Measurements from ENCODE around the gene RALGAPA2. TPM values are rescaled to one million over a fixed set of nuclear protein-coding genes. Genes with fewer than 3 reads are reported as not detected.

RALGAPA2 gene
- total RNA-seq, 4 donors from 2014 or later = 18.4 to 27.4 (median 25.2) TPM

DNA sequence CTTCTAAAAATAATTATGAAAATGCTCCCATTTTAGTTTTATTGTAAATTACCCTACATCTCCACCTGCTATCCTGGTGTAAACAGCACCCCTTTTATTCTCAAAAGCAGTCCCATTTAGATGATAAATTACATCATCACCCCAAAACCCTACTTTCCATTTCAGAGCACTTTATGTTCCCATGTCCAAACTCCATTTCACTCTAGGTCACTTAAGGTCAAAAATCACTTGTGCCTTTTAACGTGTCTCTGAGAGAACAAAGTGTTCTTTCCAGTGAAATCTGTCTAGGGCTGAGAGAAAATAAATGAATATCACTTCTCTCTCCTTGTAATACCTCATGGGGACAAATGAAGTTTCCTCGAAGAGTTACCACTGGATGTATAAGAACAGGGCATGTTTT lies 187.2 kb downstream of the RALGAPA2 start:
- Histone ChIP-seq H3K27ac (peak overlapping the region in 3 of 4 donors; percentile 30 to 66 (median 48)), H3K4me1 (peaks cover 0 to 11% (median 0%) of the 10 kb centered on the region in 3 donors), H3K4me3 (no peak overlapping the region), H3K27me3 (no peaks in the 10 kb centered on the region), H3K9me3 (no peaks in the 10 kb centered on the region), H3K36me3 (peaks cover 0 to 49% of the 10 kb centered on the region in 2 donors)
- peak; percentile 31 for ATAC-seq
- TF ChIP-seq POLR2AphosphoS5 (IDR thresholded peaks at IDR 0.05) = peak; percentile 30
- peak; percentile 19 for TF ChIP-seq EP300 (IDR thresholded peaks at IDR 0.05)
- TF ChIP-seq, protein P1, sequence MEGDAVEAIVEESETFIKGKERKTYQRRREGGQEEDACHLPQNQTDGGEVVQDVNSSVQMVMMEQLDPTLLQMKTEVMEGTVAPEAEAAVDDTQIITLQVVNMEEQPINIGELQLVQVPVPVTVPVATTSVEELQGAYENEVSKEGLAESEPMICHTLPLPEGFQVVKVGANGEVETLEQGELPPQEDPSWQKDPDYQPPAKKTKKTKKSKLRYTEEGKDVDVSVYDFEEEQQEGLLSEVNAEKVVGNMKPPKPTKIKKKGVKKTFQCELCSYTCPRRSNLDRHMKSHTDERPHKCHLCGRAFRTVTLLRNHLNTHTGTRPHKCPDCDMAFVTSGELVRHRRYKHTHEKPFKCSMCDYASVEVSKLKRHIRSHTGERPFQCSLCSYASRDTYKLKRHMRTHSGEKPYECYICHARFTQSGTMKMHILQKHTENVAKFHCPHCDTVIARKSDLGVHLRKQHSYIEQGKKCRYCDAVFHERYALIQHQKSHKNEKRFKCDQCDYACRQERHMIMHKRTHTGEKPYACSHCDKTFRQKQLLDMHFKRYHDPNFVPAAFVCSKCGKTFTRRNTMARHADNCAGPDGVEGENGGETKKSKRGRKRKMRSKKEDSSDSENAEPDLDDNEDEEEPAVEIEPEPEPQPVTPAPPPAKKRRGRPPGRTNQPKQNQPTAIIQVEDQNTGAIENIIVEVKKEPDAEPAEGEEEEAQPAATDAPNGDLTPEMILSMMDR (IDR thresholded peaks at IDR 0.05) = no peak
- 36 to 68% methylated on average over 2 of the region's 2 CpGs for WGBS, 2 donors (ENCODE audit: low coverage in 1 of 2)

DNA sequence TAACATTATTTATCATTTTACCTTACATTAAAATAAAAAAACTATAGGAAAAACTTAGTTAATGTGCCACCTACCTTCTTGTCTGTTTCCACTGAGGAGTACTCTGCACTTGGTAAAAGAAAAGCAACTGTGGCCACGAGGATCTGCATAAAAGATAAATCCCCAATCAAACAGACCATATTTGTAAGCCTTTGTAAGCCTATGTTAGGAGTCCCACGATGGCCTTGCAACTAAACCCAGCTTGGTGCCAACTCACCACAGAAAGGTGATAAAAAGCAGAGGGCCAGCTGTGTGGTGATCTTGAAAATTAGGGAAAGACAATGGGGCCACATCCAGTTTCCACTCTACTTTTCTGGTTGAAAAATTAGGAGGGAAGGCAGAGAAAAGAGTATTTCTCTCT lies 187.7 kb downstream of the RALGAPA2 start:
- Histone ChIP-seq H3K27me3 (no peaks in the 10 kb centered on the region), H3K27ac (peak overlapping the region in 2 of 4 donors; percentile 48 to 66), H3K9me3 (no peaks in the 10 kb centered on the region), H3K36me3 (peaks cover 0 to 49% of the 10 kb centered on the region in 2 donors), H3K4me3 (no peak overlapping the region), H3K4me1 (peaks cover 0 to 11% (median 0%) of the 10 kb centered on the region in 3 donors)
- no peak for TF ChIP-seq EP300 (IDR thresholded peaks at IDR 0.05)
- WGBS, 2 donors (ENCODE audit: low coverage in 1 of 2) = 65 to 100% methylated on average over 1 to 2 of the region's 2 CpGs
- ATAC-seq = no peak

DNA sequence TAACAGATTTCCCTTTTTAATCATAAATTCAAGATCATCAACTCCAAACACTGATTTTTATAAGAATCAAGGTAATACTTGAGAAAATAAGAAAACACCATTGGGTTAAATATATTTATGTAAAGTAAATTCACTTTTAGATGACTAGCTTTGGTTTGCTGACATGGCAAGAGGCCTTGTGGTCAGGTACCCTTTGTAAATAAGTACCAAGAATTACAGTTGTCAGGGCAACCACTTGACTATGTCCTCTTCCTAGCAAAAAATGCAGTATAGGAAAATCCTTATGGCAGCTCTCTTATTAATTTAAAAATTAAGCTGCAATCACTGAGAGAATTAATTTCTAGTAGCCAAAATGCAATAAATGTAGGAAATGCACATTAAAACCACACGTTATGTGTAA lies 190.7 kb downstream of the RALGAPA2 start:
- WGBS, 2 donors (ENCODE audit: low coverage in 1 of 2) = 73 to 100% methylated on average over 1 of the region's 1 CpG

DNA sequence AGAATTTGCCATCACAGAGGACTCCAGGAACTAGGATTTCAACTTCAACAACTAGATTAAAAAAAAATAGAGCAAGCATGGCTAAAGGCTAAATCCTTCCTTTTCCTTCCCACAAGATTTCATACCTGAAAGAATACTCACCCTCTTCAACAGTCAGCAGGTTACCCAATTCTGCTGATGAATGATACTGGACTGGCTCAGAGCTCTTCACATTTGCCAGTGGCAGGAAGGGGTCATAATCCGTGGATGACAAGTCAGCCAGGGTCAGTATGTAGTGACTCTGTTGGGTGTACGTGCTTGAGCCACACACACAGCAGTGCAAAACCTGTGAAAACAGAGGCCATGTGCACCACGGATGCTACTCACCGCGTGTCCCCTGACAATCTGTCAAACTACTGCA lies 191.7 kb downstream of the RALGAPA2 start:
- Histone ChIP-seq H3K4me3 (no peak overlapping the region), H3K36me3 (peaks cover 0 to 62% of the 10 kb centered on the region in 2 donors), H3K4me1 (peaks cover 0 to 7% (median 0%) of the 10 kb centered on the region in 3 donors), H3K9me3 (no peaks in the 10 kb centered on the region), H3K27ac (no peak overlapping the region), H3K27me3 (no peaks in the 10 kb centered on the region)
- 83 to 90% methylated on average over 2 to 5 of the region's 5 CpGs for WGBS, 2 donors (ENCODE audit: low coverage in 1 of 2)
- no peak for ATAC-seq
- TF ChIP-seq, protein P1 (IDR thresholded peaks at IDR 0.05) = no peak
- TF ChIP-seq POLR2A (IDR thresholded peaks at IDR 0.05) (no peak), POLR2AphosphoS5 (IDR thresholded peaks at IDR 0.05) (no peak), EP300 (IDR thresholded peaks at IDR 0.05) (no peak)

More for the DNA sequence above, 190.7 kb downstream of the RALGAPA2 start:
- Histone ChIP-seq H3K36me3 (peaks cover 0 to 53% of the 10 kb centered on the region in 2 donors), H3K9me3 (no peaks in the 10 kb centered on the region), H3K27me3 (no peaks in the 10 kb centered on the region), H3K4me1 (peaks cover 0 to 11% (median 0%) of the 10 kb centered on the region in 3 donors), H3K27ac (no peak overlapping the region), H3K4me3 (no peak overlapping the region)
- ATAC-seq = no peak
- TF ChIP-seq POLR2AphosphoS5 (IDR thresholded peaks at IDR 0.05) (no peak), EP300 (IDR thresholded peaks at IDR 0.05) (no peak), POLR2A (IDR thresholded peaks at IDR 0.05) (no peak)
- TF ChIP-seq, protein P1 (IDR thresholded peaks at IDR 0.05) = no peak

DNA sequence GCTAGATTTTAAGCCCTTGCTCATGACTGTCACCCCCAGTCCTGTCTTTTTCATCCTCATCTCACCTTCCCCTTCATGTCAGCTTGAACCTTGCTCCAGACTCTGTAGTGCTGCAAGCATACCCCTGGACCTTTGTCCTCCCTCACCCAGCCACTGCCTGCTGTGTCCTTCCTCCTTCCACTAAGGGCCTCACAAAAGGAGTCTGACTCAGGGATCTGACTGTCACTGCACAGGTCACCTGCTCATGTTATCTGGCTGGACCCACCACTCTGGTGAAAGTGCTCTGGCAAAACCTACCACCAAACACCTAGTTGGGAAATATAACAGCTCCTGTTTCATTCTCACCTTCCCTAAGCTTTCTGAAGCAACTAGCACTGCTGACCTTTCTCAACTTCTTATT lies 193.2 kb downstream of the RALGAPA2 start:
- Histone ChIP-seq H3K36me3 (peaks cover 0 to 75% of the 10 kb centered on the region in 2 donors), H3K4me1 (no peaks in the 10 kb centered on the region), H3K9me3 (peaks cover 0 to 8% (median 0%) of the 10 kb centered on the region in 3 donors), H3K4me3 (no peak overlapping the region), H3K27ac (no peak overlapping the region), H3K27me3 (no peaks in the 10 kb centered on the region)
- no peak for ATAC-seq
- no peak for TF ChIP-seq EP300 (IDR thresholded peaks at IDR 0.05)
- TF ChIP-seq, protein P1 (IDR thresholded peaks at IDR 0.05) = no peak
- TF ChIP-seq POLR2A (IDR thresholded peaks at IDR 0.05) = no peak
- no peak for TF ChIP-seq POLR2AphosphoS5 (IDR thresholded peaks at IDR 0.05)
